Psoas muscle (tissue), 8 donors: ENCODE measurements around the gene R3HDM2. TPM values are rescaled to one million over a fixed set of nuclear protein-coding genes. Genes with fewer than 3 reads are reported as not detected.

Experiments
- ATAC-seq, 4 donors: fragments of 200-7000 bp; cut with Tn5 transposase; one replicate each; pipeline ENCODE4 v1.9.1; 2020; ENCODE audit warnings: moderate library complexity in 3 of 4, mild to moderate bottlenecking in 2 of 4
- DNase-seq, 2 donors: peaks; one replicate each; pipeline ENCODE4 v3.0.0-alpha.2; 2020
- H3K27ac ChIP-seq: fragments of 200-600 bp; one replicate; pipeline ENCODE4 v1.8.0; 2022
- H3K27me3 ChIP-seq, 3 donors: fragments of 200-600 bp in 1 of 3; one replicate each; pipeline versions ENCODE4 v1.6.1 to v1.8.0; 2013 to 2022; ENCODE audit warnings: low read length in 2 of 3, mild to moderate bottlenecking in 2 of 3, moderate library complexity in 1 of 3; ENCODE audit not compliant: insufficient read depth in 3 of 3
- H3K36me3 ChIP-seq, 2 donors: fragments of 200-600 bp in 1 of 2; one replicate each; pipeline versions ENCODE4 v1.6.1 to v1.8.0; 2013 to 2022; ENCODE audit warnings: low read depth in 1 of 2, mild to moderate bottlenecking in 1 of 2, moderate library complexity in 1 of 2; ENCODE audit not compliant: insufficient read depth in 1 of 2
- H3K4me1 ChIP-seq: fragments of 200-600 bp; one replicate; pipeline ENCODE4 v1.8.0; 2022
- H3K4me3 ChIP-seq: fragments of 200-600 bp; one replicate; pipeline ENCODE4 v1.8.0; 2022; ENCODE audit warnings: mild to moderate bottlenecking
- H3K9me3 ChIP-seq: fragments of 200-600 bp; one replicate; pipeline ENCODE4 v1.8.0; 2022
- WGBS, 3 donors: extraction: QIAGEN DNeasy Blood & Tissue Kit; methylation state at CpG; one replicate each; pipeline versions ENCODE4 v1.1.6 to v1.1.7; 2013; 5-methylcytosine and 5-hydroxymethylcytosine counted together
- intact Hi-C, 2 donors: fragments of 100-400 bp; cut with DNase I; formaldehyde crosslinking; loops; one replicate each; pipeline versions ENCODE4 v1.11.0 to v1.14.2; 2022
- polyA plus RNA-seq, 3 donors: library from polyadenylated mRNA; stranded (reverse); fragments of 200-250 nt; gene quantifications; one replicate each; pipeline ENCODE4 v1.2.3, GENCODE V29; 2013
- total RNA-seq, 4 donors: library from RNA; stranded (reverse); fragmentation: NEBNext Ultra II Directional in 2 of 4; extraction: Animal tissue kit (Norgen Biotek cat#: 25700) in 2 of 4; gene quantifications; one replicate each; pipeline versions ENCODE4 v1.2.1 to v1.2.4, GENCODE V29; 2021 to 2023
- TF ChIP-seq, protein P1 (sequence below): fragments of 200-600 bp; IDR thresholded peaks from one replicate; pipeline ENCODE4 v1.8.0; 2022; ENCODE audit warnings: antibody characterized with exemption
- donor health status: healthy with polysubstance abuse.
- donor health status: DM: no; HTN: no; CAD: no; lungs with moderate emphysema.
- donor health status: Bipolar disorder and iron deficiency.
- donor health status: healthy.
- donor health status: DM: yes; HTN: yes; CAD: no.
- donor health status: DM: no; HTN: no; CAD: no.
- donor health status: DM: no; HTN: no; CAD: no.
- donor health status: DM: yes; HTN: yes; CAD: no.

Gene R3HDM2
- total and polyA plus RNA-seq, 7 donors: 12.1 to 64.9 (median 41.4) TPM

DNA sequence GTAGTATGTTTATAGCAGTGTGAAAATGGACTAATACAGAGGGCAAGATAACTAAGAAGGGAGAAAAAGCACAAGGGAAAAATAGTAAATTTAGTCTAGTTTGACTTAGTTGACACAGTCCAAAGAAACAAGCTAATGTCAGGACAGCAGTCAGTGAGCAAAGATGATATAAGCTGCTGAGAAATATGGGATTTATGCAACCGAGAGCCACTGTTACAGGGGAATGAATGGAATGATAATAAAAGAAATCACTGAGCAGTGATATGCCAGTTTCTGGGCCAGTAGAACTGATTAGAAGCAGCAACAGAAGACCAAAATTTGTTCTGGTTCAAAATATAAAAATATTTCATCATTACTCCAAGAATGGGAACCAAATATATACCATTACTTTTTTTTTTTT lies 60.1 kb downstream of the R3HDM2 start:
- no peak for DNase-seq
- TF ChIP-seq, protein P1, sequence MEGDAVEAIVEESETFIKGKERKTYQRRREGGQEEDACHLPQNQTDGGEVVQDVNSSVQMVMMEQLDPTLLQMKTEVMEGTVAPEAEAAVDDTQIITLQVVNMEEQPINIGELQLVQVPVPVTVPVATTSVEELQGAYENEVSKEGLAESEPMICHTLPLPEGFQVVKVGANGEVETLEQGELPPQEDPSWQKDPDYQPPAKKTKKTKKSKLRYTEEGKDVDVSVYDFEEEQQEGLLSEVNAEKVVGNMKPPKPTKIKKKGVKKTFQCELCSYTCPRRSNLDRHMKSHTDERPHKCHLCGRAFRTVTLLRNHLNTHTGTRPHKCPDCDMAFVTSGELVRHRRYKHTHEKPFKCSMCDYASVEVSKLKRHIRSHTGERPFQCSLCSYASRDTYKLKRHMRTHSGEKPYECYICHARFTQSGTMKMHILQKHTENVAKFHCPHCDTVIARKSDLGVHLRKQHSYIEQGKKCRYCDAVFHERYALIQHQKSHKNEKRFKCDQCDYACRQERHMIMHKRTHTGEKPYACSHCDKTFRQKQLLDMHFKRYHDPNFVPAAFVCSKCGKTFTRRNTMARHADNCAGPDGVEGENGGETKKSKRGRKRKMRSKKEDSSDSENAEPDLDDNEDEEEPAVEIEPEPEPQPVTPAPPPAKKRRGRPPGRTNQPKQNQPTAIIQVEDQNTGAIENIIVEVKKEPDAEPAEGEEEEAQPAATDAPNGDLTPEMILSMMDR: no peak
- 42 to 80% (median 59%) methylated on average over 1 of the region's 1 CpG for WGBS, 3 donors

DNA sequence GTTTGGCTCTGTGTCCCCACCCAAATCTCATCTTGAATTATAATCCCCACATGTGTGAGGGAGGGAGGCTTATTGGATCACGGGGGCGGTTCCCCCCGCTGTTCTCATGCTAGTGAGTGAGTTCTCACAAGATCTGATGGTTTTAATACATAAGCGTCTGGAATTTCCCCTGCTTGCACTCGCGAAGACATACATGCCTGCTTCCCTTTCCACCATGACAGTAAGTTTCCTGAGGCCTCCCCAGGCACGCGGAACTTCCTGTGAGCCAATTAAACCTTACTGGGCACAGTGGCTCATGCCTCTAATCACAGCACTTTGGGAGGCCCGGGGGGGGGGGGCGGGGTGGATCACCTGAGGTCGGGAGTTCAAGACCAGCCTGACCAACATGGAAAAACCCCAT lies 60.8 kb downstream of the R3HDM2 start:
- intact Hi-C loops: no loop called here
- no peaks in the 10 kb centered on the region for H3K27me3 ChIP-seq
- no peaks in the 10 kb centered on the region for H3K36me3 ChIP-seq
- peaks cover 4% of the 10 kb centered on the region for H3K4me1 ChIP-seq
- DNase-seq: no peak
- ATAC-seq: no peak
- no peak overlapping the region for H3K4me3 ChIP-seq
- TF ChIP-seq, protein P1: no peak
- peaks cover 5% of the 10 kb centered on the region for H3K9me3 ChIP-seq
- WGBS, 3 donors: 92 to 94% (median 93%) methylated on average over 8 to 11 of the region's 11 CpGs
- no peak overlapping the region for H3K27ac ChIP-seq

More for the DNA sequence above, 60.1 kb downstream of the R3HDM2 start:
- no peak overlapping the region for H3K27ac ChIP-seq
- intact Hi-C loops: no loop called here
- H3K4me1 ChIP-seq: peaks cover 4% of the 10 kb centered on the region
- no peaks in the 10 kb centered on the region for H3K27me3 ChIP-seq
- H3K4me3 ChIP-seq: no peak overlapping the region
- no peaks in the 10 kb centered on the region for H3K36me3 ChIP-seq
- peaks cover 5% of the 10 kb centered on the region for H3K9me3 ChIP-seq
- no peak for ATAC-seq

GRCh38 chr12:57369202-57369601 lies 61.6 kb downstream of the R3HDM2 start:
- Histone ChIP-seq H3K36me3 (no peaks in the 10 kb centered on the region), H3K27me3 (no peaks in the 10 kb centered on the region), H3K9me3 (peaks cover 5% of the 10 kb centered on the region), H3K27ac (no peak overlapping the region), H3K4me3 (no peak overlapping the region), H3K4me1 (peaks cover 4% of the 10 kb centered on the region)
- TF ChIP-seq, protein P1: no peak
- intact Hi-C loops: no loop called here
- ATAC-seq: no peak
- no peak for DNase-seq
- WGBS, 3 donors: 72 to 82% (median 78%) methylated on average over 3 of the region's 3 CpGs

- peaks cover 4% of the 10 kb centered on the region for H3K4me1 ChIP-seq
Observed at GRCh38 chr12:57368349-57369095, 62.3 kb downstream of the R3HDM2 start.

More at GRCh38 chr12:57368349-57369095, 62.3 kb downstream of the R3HDM2 start:
- Histone ChIP-seq H3K9me3 (peaks cover 5% of the 10 kb centered on the region), H3K27me3 (no peaks in the 10 kb centered on the region), H3K36me3 (no peaks in the 10 kb centered on the region), H3K27ac (no peak overlapping the region), H3K4me3 (no peak overlapping the region)
- intact Hi-C loops: no loop called here
- ATAC-seq (peak; percentile 52 to 92 (median 74)), DNase-seq (no peak)
- 77 to 83% (median 79%) methylated on average over 7 of the region's 7 CpGs for WGBS, 3 donors
- TF ChIP-seq, protein P1: no peak
